GM21786 (cell line): Measurements from ENCODE around the gene TEDDM1.
"Not testable (repeated sequence)": the region's sequence is repeated elsewhere in the genome, so short reads cannot be mapped to it uniquely, and the experiment has no call there.

ENCODE experiments used
- ATAC-seq: cut with Tn5 transposase; IDR thresholded peaks from one replicate; pipeline ENCODE4 v1.9.1; 2021; ENCODE audit not compliant: unreplicated experiment

The TEDDM1 gene, protein sequence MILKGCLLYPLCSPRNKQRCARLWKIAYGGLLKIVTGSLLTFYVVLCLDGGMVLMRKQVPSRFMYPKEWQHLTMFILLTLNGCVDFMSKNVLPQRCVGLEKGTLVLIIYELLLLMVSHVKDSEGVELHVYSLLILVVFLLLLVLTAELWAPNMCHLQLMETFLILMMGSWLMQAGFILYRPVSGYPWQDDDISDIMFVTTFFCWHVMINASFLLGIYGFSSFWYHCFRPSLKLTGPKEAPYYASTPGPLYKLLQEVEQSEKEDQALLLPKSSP

DNA sequence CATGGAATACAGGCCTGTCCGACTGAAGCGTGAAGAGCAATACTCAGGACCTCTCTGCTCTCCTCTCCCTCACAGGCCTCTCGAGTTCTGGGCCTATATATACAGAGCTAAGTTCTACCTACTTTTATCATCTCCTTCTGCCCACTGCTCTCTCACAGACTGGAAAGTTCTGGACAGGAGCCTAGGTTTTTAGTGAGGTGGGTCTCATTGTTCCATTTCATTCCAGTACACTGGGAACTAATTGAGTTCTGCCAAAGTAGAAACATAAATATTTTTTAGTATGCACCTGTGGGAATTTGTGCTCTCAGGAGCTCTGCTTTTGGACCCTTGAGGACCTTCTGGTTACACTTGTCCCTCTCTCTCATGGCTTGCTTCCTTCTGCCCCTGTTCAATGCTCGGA is at the start of gene TEDDM1:
TEDDM1 (minus strand) TSS at position 101 of the 400 bp plus-strand sequence. CDS start 182 bp downstream, outside the sequence.
- ATAC-seq = no peak

DNA sequence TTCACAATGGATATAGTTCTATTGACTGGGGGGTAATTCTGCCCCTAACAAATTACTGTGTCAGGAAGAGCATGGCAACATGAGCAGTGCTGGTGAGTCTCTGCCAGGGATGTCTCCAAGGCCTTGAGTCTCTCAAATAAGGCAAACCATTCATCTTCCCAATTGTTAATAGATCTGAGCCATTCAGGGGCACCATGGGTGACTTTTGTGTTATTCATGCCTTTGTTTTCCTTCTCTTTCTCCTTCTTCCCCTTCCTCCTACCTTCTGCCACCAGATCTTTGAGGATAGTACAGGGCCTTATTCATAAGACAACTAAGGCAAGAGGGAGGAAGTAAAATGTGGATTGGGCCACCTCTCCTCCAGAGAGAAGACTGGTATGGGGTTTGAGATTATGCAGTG is 49.6 kb upstream of the TEDDM1 start, which contains the start of gene RGSL1:
RGSL1 (plus strand) TSS at position 60 of the 400 bp plus-strand sequence; CDS start at position 80, 20 bp downstream.
- no peak for ATAC-seq

DNA sequence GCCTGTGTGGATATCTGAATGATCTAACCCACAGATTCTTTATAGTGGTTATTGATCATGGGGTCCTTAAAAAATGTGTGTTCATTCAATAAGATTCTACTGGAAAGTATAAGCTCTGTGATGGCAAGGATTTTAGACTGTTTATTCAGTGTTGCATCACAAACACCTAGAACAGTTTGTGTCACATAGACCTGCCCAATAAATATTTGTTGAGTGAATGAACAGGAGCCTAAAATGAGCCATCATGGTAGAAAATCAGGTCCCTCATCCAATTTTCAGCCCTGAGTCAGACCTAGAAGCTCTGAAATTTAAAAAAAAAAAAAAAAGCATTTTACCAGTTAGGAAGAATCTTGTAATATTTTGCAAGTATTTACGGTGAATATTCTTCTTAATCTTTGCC is 47.2 kb upstream of the TEDDM1 start:
- ATAC-seq = no peak

DNA sequence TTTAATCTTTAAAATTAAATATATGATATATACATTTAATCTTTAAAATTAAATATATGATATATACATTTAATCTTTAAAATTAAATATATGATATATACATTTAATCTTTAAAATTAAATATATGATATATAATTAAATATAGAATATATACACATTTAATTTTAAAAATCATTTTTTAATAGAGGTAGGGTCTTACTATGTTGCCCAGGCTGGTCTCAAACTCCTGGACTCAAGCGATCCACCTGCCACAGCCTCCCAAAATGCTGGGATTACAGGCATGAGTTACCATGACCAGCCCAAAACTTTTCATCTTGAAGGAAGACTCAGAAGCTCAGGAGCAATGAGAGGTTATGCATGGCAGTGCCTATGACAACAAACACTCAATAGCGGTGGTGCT is 46.7 kb upstream of the TEDDM1 start:
- ATAC-seq = not testable (repeated sequence)

DNA sequence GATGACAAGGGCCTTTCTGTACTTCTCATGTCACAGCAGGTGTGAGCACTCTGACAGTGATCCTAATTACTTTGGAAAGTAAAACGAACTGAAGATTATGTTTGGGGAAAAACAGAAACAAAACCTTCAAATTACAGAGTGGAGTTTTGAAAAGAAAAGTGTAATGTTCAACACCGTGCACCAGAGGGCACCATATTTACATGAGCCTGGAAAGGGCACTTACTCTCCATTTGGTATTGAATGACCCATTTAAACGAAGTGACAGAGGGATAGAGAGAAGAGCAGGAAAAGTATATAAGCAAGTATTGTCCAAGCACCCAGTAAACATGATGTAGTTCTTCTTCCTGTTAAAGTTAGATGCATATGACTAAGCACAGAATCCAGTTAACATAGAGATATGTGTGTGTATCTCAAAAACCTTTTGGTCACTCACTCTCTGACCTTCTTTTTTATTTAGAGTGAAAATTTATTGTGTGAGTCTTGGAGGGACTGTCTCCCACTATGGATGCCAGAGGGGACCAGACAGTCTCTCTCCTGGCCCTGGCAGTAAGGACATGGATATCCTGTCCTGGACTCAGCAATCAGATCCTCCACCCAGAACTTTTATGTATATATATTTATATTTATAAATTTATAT is 45.7 kb upstream of the TEDDM1 start:
- ATAC-seq = peak; percentile 66

DNA sequence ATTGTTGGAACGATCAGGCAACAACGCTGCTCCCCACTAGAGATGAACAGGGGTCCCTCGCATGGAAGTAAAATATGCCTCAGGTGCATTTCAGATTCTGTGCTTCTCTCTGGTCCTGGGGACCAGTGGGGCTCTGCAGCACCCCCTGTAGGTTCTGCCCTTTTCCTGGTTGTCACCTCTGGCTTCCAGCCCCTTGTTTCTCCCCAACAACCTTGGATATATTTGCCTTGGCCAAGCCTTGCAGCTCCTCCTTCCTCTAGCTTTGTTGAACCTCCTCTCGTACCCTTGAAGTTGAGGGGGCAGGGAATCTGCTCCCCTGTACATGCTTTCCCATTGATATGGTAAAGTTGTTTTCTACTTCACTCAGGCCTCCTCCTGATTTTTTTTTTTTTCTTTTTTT is 44.0 kb upstream of the TEDDM1 start:
- no peak for ATAC-seq

DNA sequence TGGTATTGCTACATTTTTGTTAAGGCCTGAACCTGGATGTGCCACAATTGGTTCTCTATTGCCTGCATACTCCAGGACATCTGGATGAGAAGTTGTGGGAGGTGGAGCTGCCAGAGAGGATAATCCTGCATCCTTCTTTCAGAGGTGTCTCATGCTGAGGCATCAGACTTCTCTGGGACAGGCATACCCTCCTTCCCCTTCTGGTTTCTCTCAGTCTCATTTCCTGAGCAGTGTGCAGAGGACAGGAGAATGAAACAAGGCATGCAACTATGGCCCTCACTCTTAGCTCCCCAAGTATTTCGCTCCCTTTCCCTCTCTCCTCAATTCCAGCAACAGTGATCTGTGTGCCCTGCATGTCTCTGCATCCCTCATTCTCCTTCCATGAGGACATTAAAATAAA is 41.9 kb upstream of the TEDDM1 start:
- ATAC-seq = no peak

DNA sequence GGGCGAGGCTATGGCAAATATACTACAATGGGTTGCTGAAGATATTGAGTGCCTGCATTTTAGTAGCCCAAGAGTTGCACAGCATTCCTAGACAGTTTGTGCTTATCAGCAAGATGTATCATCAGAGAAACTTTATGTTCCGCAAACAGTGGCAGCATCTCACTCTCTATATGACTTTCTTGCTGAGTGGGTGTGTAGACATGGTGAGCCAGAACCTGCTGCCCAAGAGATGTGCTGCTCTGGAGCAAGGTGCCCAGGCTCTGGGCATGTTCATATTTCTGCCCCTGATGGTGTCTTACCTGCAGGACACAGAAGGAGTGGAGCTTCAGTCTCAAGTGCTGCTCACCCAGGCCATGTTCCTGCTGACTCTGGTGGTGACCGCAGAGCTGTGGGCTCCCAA is 41.3 kb upstream of the TEDDM1 start:
- ATAC-seq = no peak

DNA sequence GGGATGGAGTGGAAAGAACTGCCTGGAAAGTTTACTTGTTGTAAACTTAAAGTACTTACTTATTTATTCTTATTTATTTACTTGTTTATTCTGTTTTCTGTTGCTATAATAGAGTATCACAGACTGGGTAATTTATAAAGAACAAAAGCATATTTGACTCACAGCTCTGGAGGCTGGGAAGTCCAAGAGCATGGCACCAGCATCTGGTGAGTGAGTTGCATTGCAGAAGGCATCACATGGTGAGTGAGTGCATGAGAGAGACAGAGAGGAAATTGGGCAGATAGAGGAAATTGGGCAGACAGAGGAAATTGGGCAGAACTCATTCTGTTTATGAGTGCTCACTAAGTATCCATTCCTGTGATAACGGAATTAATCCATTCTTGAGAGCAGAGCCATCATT is 37.9 kb upstream of the TEDDM1 start:
- no peak for ATAC-seq

DNA sequence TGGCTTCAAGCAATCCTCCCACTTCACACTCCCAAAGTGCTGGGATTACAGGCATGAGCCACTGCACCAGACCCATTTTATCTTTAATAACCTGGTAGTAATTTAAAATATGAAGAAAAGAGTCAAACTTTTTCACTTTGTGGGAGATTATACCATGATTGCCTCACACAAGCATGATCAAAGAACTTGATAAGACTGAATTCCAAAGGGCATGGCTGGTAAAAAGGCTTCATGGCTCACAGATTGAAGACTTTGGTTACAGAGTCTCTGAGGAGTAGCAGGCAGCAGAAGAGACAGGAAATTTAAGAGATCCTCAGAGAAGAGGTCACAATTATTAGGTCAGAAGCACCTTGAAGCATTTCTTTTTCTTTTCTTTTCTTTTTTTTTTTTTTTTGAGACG is 33.1 kb upstream of the TEDDM1 start:
- no peak for ATAC-seq

DNA sequence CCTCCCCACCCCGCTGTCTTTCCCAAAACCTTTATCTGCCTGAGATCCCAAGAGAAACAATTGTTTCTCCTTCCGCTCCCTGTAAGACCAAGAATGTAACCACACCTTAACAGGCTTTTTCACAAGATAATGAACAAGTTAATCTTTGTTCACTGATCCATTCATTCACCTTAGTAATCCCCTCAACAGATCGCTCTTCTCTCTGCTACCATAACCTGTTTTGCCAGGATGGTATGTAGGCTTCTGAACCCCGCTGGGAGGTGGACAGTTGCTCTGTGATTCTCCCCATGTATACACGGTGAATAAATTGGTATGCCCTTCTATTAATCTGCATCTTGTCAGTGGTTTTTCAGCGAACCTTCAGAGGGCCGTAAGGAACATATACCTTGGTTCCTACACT is 30.8 kb upstream of the TEDDM1 start:
- no peak for ATAC-seq

DNA sequence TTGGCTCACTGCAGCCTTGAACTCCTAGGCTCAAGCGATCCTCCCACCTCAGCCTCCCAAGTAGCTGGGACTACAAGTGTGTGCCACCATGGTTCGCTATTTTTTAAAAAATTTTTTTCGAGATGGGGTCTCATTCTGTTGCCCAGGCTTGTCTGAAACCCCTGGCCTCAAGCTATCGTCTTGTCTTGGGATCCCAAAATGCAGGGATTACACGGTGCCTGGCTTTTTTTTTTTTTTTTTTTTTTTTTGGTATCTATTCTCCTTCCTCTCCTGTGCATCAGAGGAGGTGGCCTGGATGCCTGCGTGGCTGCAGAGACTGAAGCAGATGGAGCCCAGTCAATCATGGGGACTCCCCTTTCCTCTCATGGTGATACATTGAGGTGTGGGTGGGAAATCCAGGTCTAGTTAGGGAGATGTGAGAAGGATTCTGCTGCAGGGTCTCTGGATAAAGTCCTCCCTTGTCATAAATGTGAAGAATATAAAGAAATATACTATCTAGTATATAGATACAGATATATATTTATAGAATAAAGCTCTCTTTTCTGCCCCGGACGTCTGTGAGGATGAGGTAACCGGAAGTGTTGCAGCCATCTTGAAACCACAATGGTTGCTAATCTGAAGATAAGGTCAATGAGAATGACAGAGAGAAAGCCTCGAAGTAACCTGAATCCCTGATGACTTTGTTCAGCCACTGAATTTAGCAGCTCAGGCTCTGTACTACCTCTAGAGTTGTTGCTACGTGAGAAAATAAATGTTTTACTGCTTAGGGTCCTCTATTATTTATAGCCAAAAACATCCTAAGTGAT is 30.0 kb upstream of the TEDDM1 start:
- ATAC-seq = no peak

DNA sequence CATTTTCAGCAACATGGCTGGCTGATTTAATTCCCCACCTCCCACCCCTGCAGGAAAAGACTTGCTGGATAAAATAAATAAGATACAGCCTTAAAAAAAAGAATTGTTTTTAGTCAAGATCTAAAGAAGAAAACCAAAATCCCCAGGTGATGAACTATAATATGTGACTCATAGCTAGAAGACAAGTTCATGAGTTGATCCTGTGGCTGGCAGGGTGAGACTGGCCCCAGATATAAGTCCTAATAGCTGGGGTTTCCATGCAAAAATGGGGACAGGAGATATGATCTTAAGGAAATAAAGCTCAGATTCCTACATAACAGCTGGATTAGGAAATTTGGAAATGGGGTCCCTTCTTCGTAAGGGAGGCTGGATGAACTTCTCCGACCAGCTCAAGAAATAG is 27.6 kb upstream of the TEDDM1 start:
- ATAC-seq = peak; percentile 27

DNA sequence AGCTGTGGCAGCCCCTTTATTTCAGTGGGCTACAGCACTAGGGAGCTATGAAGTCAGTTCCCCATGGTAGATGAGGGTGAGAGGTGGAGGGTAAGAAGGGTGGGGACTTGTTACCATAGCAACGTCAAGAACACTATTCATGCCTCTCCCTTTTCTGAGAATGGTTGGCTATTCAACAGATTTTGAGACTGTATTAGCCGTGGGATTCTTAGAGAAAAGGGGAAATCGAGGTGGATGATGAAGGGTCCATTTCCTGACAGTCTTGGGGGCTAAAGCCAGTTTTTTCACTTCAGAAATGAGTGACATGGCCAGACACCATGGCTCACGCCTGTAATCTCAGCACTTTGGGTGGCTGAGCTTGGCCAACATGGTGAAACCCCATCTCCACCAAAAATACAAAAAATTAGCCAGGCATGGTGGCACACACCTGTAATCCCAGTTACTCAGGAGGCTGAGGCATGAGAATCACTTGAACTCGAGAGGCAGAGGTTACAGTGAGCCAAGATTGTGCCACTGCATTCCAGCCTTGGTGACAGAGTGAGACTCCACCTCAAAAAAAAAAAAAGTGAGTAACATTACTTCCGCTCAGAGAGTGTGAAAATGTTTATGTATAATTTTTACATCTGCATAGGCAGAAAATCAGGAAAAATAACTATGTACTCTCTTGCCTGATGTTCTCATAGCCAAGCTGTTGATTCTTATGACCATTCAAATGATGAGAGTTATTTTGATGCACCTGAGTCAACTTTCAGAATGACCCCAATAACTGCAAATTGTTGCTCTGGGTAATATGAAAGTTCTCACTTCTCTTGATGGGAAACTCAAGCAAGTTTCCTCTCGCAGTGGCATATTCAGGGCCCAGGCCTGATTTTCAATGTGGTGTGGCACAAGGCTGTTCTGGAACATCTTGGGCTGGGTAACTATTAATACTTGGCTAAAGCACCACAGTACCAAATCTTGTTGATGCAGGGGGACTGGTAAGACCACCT is 26.3 kb upstream of the TEDDM1 start:
- peak; percentile 73 for ATAC-seq

DNA sequence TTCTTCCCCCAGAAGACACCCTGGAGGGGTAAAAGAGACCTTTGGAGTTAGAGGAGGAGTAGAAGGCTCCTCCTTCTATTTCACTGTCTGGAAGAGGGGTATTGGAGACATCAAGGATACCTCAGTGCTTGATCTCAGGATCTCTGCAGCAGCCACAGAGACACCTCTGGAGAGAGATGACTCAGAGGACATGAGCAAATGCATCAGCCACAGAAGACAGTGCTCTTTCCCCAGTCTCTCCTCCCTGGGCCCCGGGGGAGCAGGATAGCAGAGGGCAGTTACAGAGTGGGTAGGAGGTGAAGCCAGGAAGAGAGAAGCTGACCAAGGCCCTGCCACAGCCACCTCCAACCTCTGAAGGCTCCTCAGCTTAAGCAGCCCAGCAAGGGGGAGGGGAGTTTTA is 15.3 kb upstream of the TEDDM1 start:
- ATAC-seq = no peak

DNA sequence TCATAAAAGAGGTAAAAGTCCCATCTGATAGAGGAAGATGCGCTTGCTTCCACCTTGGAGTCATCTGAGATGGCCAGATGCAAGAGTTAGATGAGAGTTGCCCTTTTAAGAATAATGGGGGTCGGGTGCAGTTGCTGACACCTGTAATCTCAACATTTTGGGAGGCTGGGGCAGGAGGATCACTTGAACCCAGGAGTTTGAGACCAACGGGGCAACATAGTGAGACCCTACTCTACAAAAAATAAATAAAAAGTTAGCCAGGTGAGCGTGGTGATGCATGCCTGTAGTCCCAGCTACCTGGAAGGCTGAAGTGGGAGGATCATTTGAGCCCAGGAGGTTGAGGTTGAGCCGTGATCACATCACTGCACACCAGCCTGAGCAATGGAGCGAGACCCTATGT is 13.5 kb upstream of the TEDDM1 start:
- ATAC-seq = no peak

DNA sequence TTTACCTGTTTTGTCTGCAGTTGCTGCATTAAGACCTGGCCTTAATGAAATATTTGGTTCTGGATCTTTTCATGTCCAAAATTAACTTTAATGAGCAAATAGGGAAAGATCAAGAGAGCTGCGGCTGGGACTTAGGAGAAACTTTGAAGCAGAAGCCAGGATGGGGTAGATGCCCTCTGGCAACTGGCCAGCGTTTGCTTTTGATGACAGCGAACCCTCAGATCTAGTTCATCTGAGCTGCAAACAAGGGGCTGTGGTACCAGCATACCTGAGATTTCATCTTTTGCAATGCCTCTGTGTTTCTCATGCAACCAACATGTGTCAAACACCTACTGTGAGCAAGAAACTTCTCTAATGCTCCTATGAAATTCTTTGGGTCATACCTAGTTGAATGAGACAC is 13.0 kb upstream of the TEDDM1 start:
- ATAC-seq = no peak

DNA sequence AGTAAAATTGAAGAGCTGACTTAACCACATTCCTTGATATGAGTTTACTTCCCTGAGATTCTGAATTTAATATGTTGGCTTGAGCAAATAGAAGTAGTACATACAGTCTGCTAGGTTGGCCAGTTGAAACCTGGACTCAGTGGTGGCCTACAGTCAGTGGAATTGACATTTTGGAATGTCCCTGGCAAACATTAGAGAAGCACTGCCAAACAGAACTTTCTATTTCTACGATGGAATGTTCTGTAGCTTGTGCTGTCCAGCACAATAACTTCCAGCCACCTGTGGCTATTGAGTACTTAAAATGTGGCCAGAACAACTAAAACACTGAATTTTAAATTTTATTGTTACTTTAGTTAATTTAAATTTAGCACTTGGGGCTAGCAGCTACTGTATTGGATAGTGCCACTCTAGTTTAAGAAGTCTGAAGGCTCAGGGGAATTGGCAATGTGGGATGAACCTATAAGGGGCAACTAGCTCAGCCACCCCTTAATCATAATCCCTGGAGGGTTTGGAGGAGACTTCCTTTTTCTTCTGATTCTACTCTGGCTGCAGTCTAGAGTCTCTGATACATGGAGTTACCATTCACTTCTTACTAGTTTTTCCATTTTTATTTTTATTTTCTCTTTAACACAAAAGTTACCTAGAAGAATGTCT is 10.3 kb upstream of the TEDDM1 start:
- ATAC-seq = no peak

DNA sequence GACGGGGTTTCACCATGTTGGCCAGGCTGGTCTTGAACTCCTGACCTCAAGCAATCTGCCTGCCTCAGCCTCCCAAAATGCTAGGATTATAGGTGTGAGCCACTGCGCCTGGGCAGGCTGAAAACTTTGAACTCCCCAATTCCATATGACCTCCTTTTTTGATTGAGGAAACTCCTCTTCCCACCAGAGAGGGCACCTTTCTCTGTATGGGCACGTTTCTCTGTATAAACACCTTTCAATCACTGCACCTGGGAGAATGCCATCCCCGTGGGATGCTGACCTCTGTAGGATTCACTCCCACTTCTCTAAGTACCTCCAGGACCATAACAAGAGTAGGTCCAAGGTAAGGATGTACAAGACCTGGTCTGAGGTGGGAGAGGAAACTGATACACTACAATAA is 9.7 kb upstream of the TEDDM1 start:
- no peak for ATAC-seq

DNA sequence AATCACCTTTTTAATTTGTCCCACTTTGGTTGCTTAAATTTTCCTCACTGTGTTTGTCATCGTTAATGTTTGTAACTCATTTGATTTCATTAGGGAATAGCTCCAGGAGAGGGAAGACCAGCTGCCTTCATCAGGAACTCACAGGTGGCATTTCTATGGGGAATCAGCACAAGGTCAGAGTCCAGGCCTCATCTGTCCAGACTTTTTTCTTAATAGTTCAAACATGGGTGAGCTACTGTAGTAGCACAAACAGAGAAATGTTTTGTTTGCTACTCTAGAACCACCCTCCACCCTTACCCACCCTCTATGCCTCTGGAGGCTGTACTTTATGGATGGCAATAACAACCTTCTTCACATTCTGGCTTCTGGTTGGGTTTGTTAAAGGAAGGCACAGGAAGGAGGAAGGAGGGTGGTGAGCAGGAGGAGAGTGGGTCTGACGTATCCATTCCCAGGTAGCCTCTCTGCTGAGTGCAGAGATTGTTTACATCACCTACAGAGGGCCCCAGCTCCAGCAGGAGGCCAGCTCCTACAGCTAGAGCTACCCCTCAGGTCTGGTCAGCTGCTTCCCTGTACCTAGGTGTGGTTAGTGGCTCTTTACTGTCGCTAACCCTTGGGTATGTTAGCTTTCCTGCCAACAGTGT is 8.1 kb upstream of the TEDDM1 start:
- ATAC-seq = no peak
